GM23248 (cell line): ENCODE data around the gene SPATA1. TPM values are rescaled to one million over a fixed set of nuclear protein-coding genes. Genes with fewer than 3 reads are reported as not detected.

Experiments used
- DNase-seq: peaks from one replicate; pipeline ENCODE4 v3.0.0-alpha.2; 2015
- H2AFZ ChIP-seq: fragments of 200-600 bp; sonication (generic); 2 replicates; pipeline ENCODE4 v1.6.1; 2016; ENCODE audit warnings: antibody characterized with exemption
- H3F3A ChIP-seq: fragments of 200-600 bp; sonication (generic); 2 replicates; pipeline ENCODE4 v1.6.1; 2016; ENCODE audit warnings: mild to moderate bottlenecking, antibody characterized with exemption, mixed run types; ENCODE audit not compliant: insufficient read depth
- H3K27ac ChIP-seq: fragments of 200-600 bp; sonication (generic); 2 replicates; pipeline ENCODE4 v1.5.1; 2016; ENCODE audit warnings: mild to moderate bottlenecking
- H3K27me3 ChIP-seq: fragments of 200-600 bp; sonication (generic); replicated peaks from 2 replicates; pipeline ENCODE4 v1.6.1; 2016; ENCODE audit warnings: mild to moderate bottlenecking; ENCODE audit not compliant: insufficient read depth
- H3K36me3 ChIP-seq: fragments of 200-600 bp; sonication (generic); 2 replicates; pipeline ENCODE4 v1.6.1; 2016; ENCODE audit warnings: low read depth, mild to moderate bottlenecking
- H3K4me1 ChIP-seq: fragments of 200-600 bp; sonication (generic); 2 replicates; pipeline ENCODE4 v1.6.1; 2016; ENCODE audit warnings: mild to moderate bottlenecking; ENCODE audit not compliant: insufficient read depth
- H3K4me2 ChIP-seq: fragments of 200-600 bp; sonication (generic); one replicate; pipeline ENCODE4 v1.6.1; 2016; ENCODE audit warnings: mild to moderate bottlenecking; ENCODE audit not compliant: unreplicated experiment
- H3K4me3 ChIP-seq: fragments of 200-600 bp; sonication (generic); 2 replicates; pipeline ENCODE4 v1.5.1; 2016; ENCODE audit warnings: mild to moderate bottlenecking
- H3K79me2 ChIP-seq: fragments of 200-600 bp; sonication (generic); 2 replicates; pipeline ENCODE4 v1.6.1; 2016; ENCODE audit warnings: mild to moderate bottlenecking; ENCODE audit not compliant: insufficient read depth
- H3K9ac ChIP-seq: fragments of 200-600 bp; sonication (generic); 2 replicates; pipeline ENCODE4 v1.6.1; 2016; ENCODE audit warnings: mild to moderate bottlenecking
- H3K9me2 ChIP-seq: fragments of 200-600 bp; sonication (generic); 2 replicates; pipeline ENCODE4 v1.6.1; 2016; ENCODE audit warnings: mixed run types, mild to moderate bottlenecking, moderate library complexity; ENCODE audit not compliant: insufficient read depth
- H3K9me3 ChIP-seq: fragments of 200-600 bp; sonication (generic); one replicate; pipeline ENCODE4 v1.6.1; 2017; ENCODE audit warnings: low read depth
- H4K20me1 ChIP-seq: fragments of 200-600 bp; sonication (generic); 2 replicates; pipeline ENCODE4 v1.6.0; 2016; ENCODE audit not compliant: insufficient read depth
- EZH2 ChIP-seq: fragments of 200-600 bp; sonication (generic); IDR thresholded peaks from 2 replicates; pipeline ENCODE4 v1.6.1; 2018; ENCODE audit warnings: antibody characterized with exemption, mild to moderate bottlenecking; ENCODE audit not compliant: insufficient read depth, poor library complexity, severe bottlenecking
- EZH2phosphoT487 ChIP-seq: fragments of 200-600 bp; sonication (generic); IDR thresholded peaks from 2 replicates; pipeline ENCODE4 v1.6.1; 2018; ENCODE audit warnings: antibody characterized with exemption, moderate library complexity, mild to moderate bottlenecking, low read depth; ENCODE audit not compliant: insufficient read depth
- WGBS, 2 experiments: methylation state at CpG; one replicate each; pipeline ENCODE4 v1.1.6; 2015 to 2017; ENCODE audit warnings: low lambda C conversion rate in 2 of 2, low coverage in 1 of 2; ENCODE audit errors: missing lambda C conversion rate in 2 of 2; 5-methylcytosine and 5-hydroxymethylcytosine counted together
- in situ Hi-C: fragments of 300-500 bp; cut with MboI; formaldehyde crosslinking; loops from 2 replicates; pipeline ENCODE4 v1.15.0; 2020
- polyA plus RNA-seq: library from polyadenylated mRNA; unstranded; fragments of >200 nt; fragmentation: Nextera tagmentation; extraction: Ambion mirVana; gene quantifications from 2 replicates; pipeline ENCODE4 v1.2.1, GENCODE V29; 2016
- total RNA-seq: library from RNA; depleted of rRNA; stranded (reverse); fragments of >200 nt; shearing (Covaris generic); gene quantifications from 2 replicates; pipeline ENCODE4 v1.2.3, GENCODE V29; 2014

The SPATA1 gene
- total and polyA plus RNA-seq, 2 experiments from 2014 or later, result 1.0 TPM; not detected in 1

GRCh38 chr1:84478876-84479868, 27.0 kb upstream of the SPATA1 start, which contains the start of gene RPF1:
TSS of gene RPF1 (plus strand) at chr1:84479266. CDS start at chr1:84479282, 16 bp downstream.
- H3K4me2 ChIP-seq, result peak within 1 kb of the TSS; percentile 95
- in situ Hi-C loops, result loop anchor here (25.0 kb wide), 1 partner anchor 458 kb away; no protein-coding TSS in a partner anchor
- no peaks in the 10 kb centered on the region for H3F3A ChIP-seq
- H3K4me1 ChIP-seq, result peaks cover 23% of the 10 kb centered on the region
- peak within 1 kb of the TSS; percentile 94 for H3K4me3 ChIP-seq
- no peak for TF ChIP-seq EZH2
- no peak for TF ChIP-seq EZH2phosphoT487
- DNase-seq, result peak; percentile 92
- H3K36me3 ChIP-seq, result peaks cover 8% of the 10 kb centered on the region
- H3K9me2 ChIP-seq, result no peaks in the 10 kb centered on the region
- H3K27me3 ChIP-seq, result no peaks in the 10 kb centered on the region
- peak within 1 kb of the TSS; percentile 87 for H3K27ac ChIP-seq
- peaks cover 48% of the 10 kb centered on the region for H3K79me2 ChIP-seq
- no peaks in the 10 kb centered on the region for H4K20me1 ChIP-seq
- peak within 1 kb of the TSS; percentile 97 for H2AFZ ChIP-seq
- no peaks in the 10 kb centered on the region for H3K9me3 ChIP-seq
- WGBS, 2 experiments, result 1 to 3% methylated on average over 51 of the region's 51 CpGs
- H3K9ac ChIP-seq, result peak within 1 kb of the TSS; percentile 87

GRCh38 chr1:84479998-84480397, 26.2 kb upstream of the SPATA1 start:
- Histone ChIP-seq H3K9ac (peak overlapping the region; percentile 87), H3K27ac (peak overlapping the region; percentile 87), H2AFZ (peak overlapping the region; percentile 97), H4K20me1 (no peaks in the 10 kb centered on the region), H3K36me3 (peaks cover 8% of the 10 kb centered on the region), H3K4me3 (peak overlapping the region; percentile 94), H3K79me2 (peaks cover 56% of the 10 kb centered on the region), H3F3A (no peaks in the 10 kb centered on the region), H3K27me3 (no peaks in the 10 kb centered on the region), H3K9me3 (no peaks in the 10 kb centered on the region), H3K9me2 (no peaks in the 10 kb centered on the region), H3K4me2 (peak overlapping the region; percentile 95), H3K4me1 (peaks cover 25% of the 10 kb centered on the region)
- peak; percentile 46 for DNase-seq
- 0 to 1% methylated on average over 9 of the region's 9 CpGs for WGBS, 2 experiments
- in situ Hi-C loops, result loop anchor here (25.0 kb wide), 1 partner anchor 457 kb away; no protein-coding TSS in a partner anchor
- no peak for TF ChIP-seq EZH2phosphoT487
- no peak for TF ChIP-seq EZH2

- no peaks in the 10 kb centered on the region for H3K9me3 ChIP-seq
- peaks cover 25% of the 10 kb centered on the region for H3K4me1 ChIP-seq
- TF ChIP-seq EZH2 (no peak), EZH2phosphoT487 (no peak)
- DNase-seq, result no peak
- no peaks in the 10 kb centered on the region for H3K9me2 ChIP-seq
- H2AFZ ChIP-seq, result no peak overlapping the region
- H3K4me3 ChIP-seq, result peak overlapping the region; percentile 94
- H3K27me3 ChIP-seq, result no peaks in the 10 kb centered on the region
- peak overlapping the region; percentile 87 for H3K9ac ChIP-seq
- peak overlapping the region; percentile 95 for H3K4me2 ChIP-seq
- peaks cover 62% of the 10 kb centered on the region for H3K79me2 ChIP-seq
- in situ Hi-C loops, result loop anchor here (25.0 kb wide), 1 partner anchor 457 kb away; no protein-coding TSS in a partner anchor
- H3K36me3 ChIP-seq, result peaks cover 14% of the 10 kb centered on the region
- H3K27ac ChIP-seq, result no peak overlapping the region
- no peaks in the 10 kb centered on the region for H4K20me1 ChIP-seq
- 74 to 77% methylated on average over 4 of the region's 4 CpGs for WGBS, 2 experiments
- H3F3A ChIP-seq, result no peaks in the 10 kb centered on the region
These were observed 25.5 kb upstream of the SPATA1 start for GRCh38 chr1:84480650-84481049.

GRCh38 chr1:84481317-84481716, 24.9 kb upstream of the SPATA1 start:
- no peaks in the 10 kb centered on the region for H4K20me1 ChIP-seq
- TF ChIP-seq EZH2 (no peak), EZH2phosphoT487 (no peak)
- no peaks in the 10 kb centered on the region for H3K9me2 ChIP-seq
- peaks cover 69% of the 10 kb centered on the region for H3K79me2 ChIP-seq
- no peaks in the 10 kb centered on the region for H3K27me3 ChIP-seq
- in situ Hi-C loops, result loop anchor here (25.0 kb wide), 1 partner anchor 456 kb away; no protein-coding TSS in a partner anchor
- H3K36me3 ChIP-seq, result peaks cover 18% of the 10 kb centered on the region
- 98 to 100% methylated on average over 2 of the region's 2 CpGs for WGBS, 2 experiments
- H3K4me3 ChIP-seq, result no peak overlapping the region
- no peak overlapping the region for H3K9ac ChIP-seq
- peaks cover 25% of the 10 kb centered on the region for H3K4me1 ChIP-seq
- no peaks in the 10 kb centered on the region for H3K9me3 ChIP-seq
- no peak for DNase-seq
- H3K27ac ChIP-seq, result no peak overlapping the region
- H3K4me2 ChIP-seq, result peak overlapping the region; percentile 95
- no peak overlapping the region for H2AFZ ChIP-seq
- no peaks in the 10 kb centered on the region for H3F3A ChIP-seq
